Left lung (tissue), 10 donors: ENCODE data around the gene FNDC7. TPM values are rescaled to one million over a fixed set of nuclear protein-coding genes. Genes with fewer than 3 reads are reported as not detected.
"Not testable (repeated sequence)": the region's sequence is repeated elsewhere in the genome, so short reads cannot be mapped to it uniquely, and the experiment has no call there.

ENCODE experiments used
- ATAC-seq: fragments of 200-7000 bp; cut with Tn5 transposase; one replicate; pipeline ENCODE4 v1.9.1; 2020; ENCODE audit warnings: moderate library complexity
- DNase-seq, 4 donors: peaks; one replicate each; pipeline ENCODE4 v3.0.0-alpha.2; 2013 to 2020
- H3K27ac ChIP-seq, 2 donors: fragments of 200-600 bp; sonication (generic) in 1 of 2; one replicate each; pipeline versions ENCODE4 v1.5.0 to v1.8.0; 2020 to 2021
- H3K27me3 ChIP-seq, 2 donors: fragments of 200-600 bp; sonication (generic) in 1 of 2; one replicate each; pipeline versions ENCODE4 v1.5.0 to v1.8.0; 2020 to 2021
- H3K36me3 ChIP-seq, 2 donors: fragments of 200-600 bp; sonication (generic) in 1 of 2; one replicate each; pipeline versions ENCODE4 v1.5.0 to v1.8.0; 2020 to 2021
- H3K4me1 ChIP-seq, 2 donors: fragments of 200-600 bp; one replicate each; pipeline ENCODE4 v1.8.0; 2021
- H3K4me3 ChIP-seq, 2 donors: fragments of 200-600 bp; sonication (generic) in 1 of 2; one replicate each; pipeline versions ENCODE4 v1.5.0 to v1.8.0; 2020 to 2021; ENCODE audit warnings: mild to moderate bottlenecking in 1 of 2
- H3K9me3 ChIP-seq, 2 donors: fragments of 200-600 bp; sonication (generic) in 1 of 2; one replicate each; pipeline versions ENCODE4 v1.5.0 to v1.8.0; 2020 to 2021
- CTCF ChIP-seq, 2 donors: fragments of 200-600 bp; sonication (generic) in 1 of 2; IDR thresholded peaks; one replicate each; pipeline versions ENCODE4 v1.5.0 to v1.8.0; 2021; ENCODE audit warnings: antibody characterized with exemption in 2 of 2
- intact Hi-C, 2 donors: fragments of 100-400 bp; cut with DNase I; formaldehyde crosslinking; loops; one replicate each; pipeline versions ENCODE4 v1.11.2 to v1.14.2; 2022
- polyA plus RNA-seq, 6 donors: library from polyadenylated mRNA; unstranded; fragments of 120-200 nt; gene quantifications; one replicate each; pipeline ENCODE4 v1.2.1, GENCODE V29; 2013; ENCODE audit not compliant: insufficient read length in 6 of 6
- total RNA-seq, 2 donors: library from RNA; stranded (reverse); fragmentation: NEBNext Ultra II Directional; extraction: Animal tissue kit (Norgen Biotek cat#: 25700); gene quantifications; one replicate each; pipeline ENCODE4 v1.2.1, GENCODE V29; 2021
- donor health status: DM: no; HTN: yes; CAD: no.
- donor health status: DM: no; HTN: no; CAD: no.

FNDC7 gene
- total and polyA plus RNA-seq, 8 donors: 0.06 to 0.07 TPM; not detected in 6

- H3K4me1 ChIP-seq: peaks cover 0 to 4% of the 10 kb centered on the region in 2 donors
- no peaks in the 10 kb centered on the region for H3K9me3 ChIP-seq
- no peaks in the 10 kb centered on the region for H3K27me3 ChIP-seq
- no peak overlapping the region for H3K4me3 ChIP-seq
- ATAC-seq: no peak
- H3K27ac ChIP-seq: no peak overlapping the region
- DNase-seq: no peak
- intact Hi-C loops: no loop called here
- no peaks in the 10 kb centered on the region for H3K36me3 ChIP-seq
- TF ChIP-seq CTCF (IDR thresholded peaks at IDR 0.05): no peak
Observed at GRCh38 chr1:108678706-108679105, 34.0 kb upstream of the FNDC7 start.

- Histone ChIP-seq H3K4me3 (no peak overlapping the region), H3K4me1 (peaks cover 0 to 4% of the 10 kb centered on the region in 2 donors)
- no peak for ATAC-seq
Observed at GRCh38 chr1:108679586-108680213, 33.0 kb upstream of the FNDC7 start.

GRCh38 chr1:108681701-108682100 is 31.0 kb upstream of the FNDC7 start:
- H3K27ac ChIP-seq, H3K4me1 ChIP-seq, H3K36me3 ChIP-seq, H3K9me3 ChIP-seq, ATAC-seq, H3K27me3 ChIP-seq, DNase-seq, intact Hi-C loops, H3K4me3 ChIP-seq: not testable (repeated sequence)

More at GRCh38 chr1:108679586-108680213, 33.0 kb upstream of the FNDC7 start:
- H3K36me3 ChIP-seq: no peaks in the 10 kb centered on the region
- H3K9me3 ChIP-seq: no peaks in the 10 kb centered on the region
- H3K27me3 ChIP-seq: no peaks in the 10 kb centered on the region
- TF ChIP-seq CTCF (IDR thresholded peaks at IDR 0.05): no peak
- H3K27ac ChIP-seq: no peak overlapping the region
- DNase-seq: no peak
- intact Hi-C loops: no loop called here

DNA sequence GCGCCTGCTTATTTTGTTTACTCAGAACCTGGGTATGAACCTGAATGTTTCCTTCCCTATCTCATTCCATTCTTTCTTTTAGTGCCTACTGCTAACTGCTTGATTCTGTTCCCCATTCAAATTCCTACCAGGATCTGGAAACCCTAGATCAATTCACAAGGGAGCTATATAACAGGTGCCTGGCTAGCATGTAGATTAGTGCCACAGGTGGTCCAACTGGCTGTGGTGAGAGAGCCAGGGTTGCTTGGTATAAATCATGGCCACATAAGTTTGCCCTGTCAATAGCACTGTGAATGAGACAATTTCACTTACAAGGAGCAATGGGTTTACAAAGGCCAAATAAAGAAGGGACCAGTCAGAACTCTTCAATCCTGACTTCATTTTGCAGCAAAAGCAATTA is 27.2 kb upstream of the FNDC7 start:
- Histone ChIP-seq H3K27me3 (no peaks in the 10 kb centered on the region), H3K4me3 (no peak overlapping the region), H3K4me1 (peaks cover 0 to 4% of the 10 kb centered on the region in 2 donors), H3K36me3 (no peaks in the 10 kb centered on the region), H3K9me3 (no peaks in the 10 kb centered on the region), H3K27ac (no peak overlapping the region)
- intact Hi-C loops: no loop called here
- TF ChIP-seq CTCF (IDR thresholded peaks at IDR 0.05): no peak
- no peak for ATAC-seq
- DNase-seq: no peak

- ATAC-seq (no peak), DNase-seq (no peak)
- Histone ChIP-seq H3K36me3 (no peaks in the 10 kb centered on the region), H3K4me3 (no peak overlapping the region), H3K4me1 (peaks cover 9 to 14% of the 10 kb centered on the region in 2 donors), H3K9me3 (no peaks in the 10 kb centered on the region), H3K27me3 (no peaks in the 10 kb centered on the region), H3K27ac (no peak overlapping the region)
- TF ChIP-seq CTCF (IDR thresholded peaks at IDR 0.05): no peak
- intact Hi-C loops: no loop called here
Observed at GRCh38 chr1:108686614-108687313, 25.9 kb upstream of the FNDC7 start.
